ENCODE measurements around the gene TRMT11. TPM values are rescaled to one million over a fixed set of nuclear protein-coding genes. Genes with fewer than 3 reads are reported as not detected.

The TRMT11 gene
- total and polyA plus RNA-seq, 2 of the 13 experiments (the other 11 are each of a cell fraction or from before 2014, with no cell fraction given): 42.2 to 81.9 TPM

GRCh38 chr6:125945378-125946141 lies 40.8 kb upstream of the TRMT11 start (continued):
- TF ChIP-seq ZNF503 (CRISPR knock-in tag; IDR thresholded peaks at IDR 0.05) (no peak), POGZ (CRISPR knock-in tag; IDR thresholded peaks at IDR 0.05) (peak; percentile 42; the same call in 1 of the 2 replicates), SP2 (CRISPR knock-in tag; IDR thresholded peaks at IDR 0.05) (no peak), FOSL2 (CRISPR knock-in tag; IDR thresholded peaks at IDR 0.05) (peak; percentile 70), ARID2 (CRISPR knock-in tag; IDR thresholded peaks at IDR 0.05; ENCODE audit: borderline replicate concordance) (no peak), ZNF766 (CRISPR knock-in tag; IDR thresholded peaks at IDR 0.05; ENCODE audit: borderline replicate concordance) (no peak), CC2D1A (CRISPR knock-in tag; IDR thresholded peaks at IDR 0.05) (0 out of 2 replicates have a peak, but pooled peaks have one; percentile 35), ZNF883 (CRISPR knock-in tag; IDR thresholded peaks at IDR 0.05; ENCODE audit: not compliant biosample characterization) (no peak), ZNF207 (IDR thresholded peaks at IDR 0.05; ENCODE audit: borderline replicate concordance) (no peak), MTERF4 (CRISPR knock-in tag; IDR thresholded peaks at IDR 0.05) (no peak), AFF4 (CRISPR knock-in tag; IDR thresholded peaks at IDR 0.05) (no peak), ATAD3A (CRISPR knock-in tag; IDR thresholded peaks at IDR 0.05) (no peak), PLRG1 (conservative IDR thresholded peaks at IDR 0.05) (no peak), ZBTB25 (CRISPR knock-in tag; IDR thresholded peaks at IDR 0.05) (no peak), E2F5 (CRISPR knock-in tag; conservative IDR thresholded peaks at IDR 0.05) (no peak), FOXC1 (CRISPR knock-in tag; IDR thresholded peaks at IDR 0.05; ENCODE audit: borderline replicate concordance) (no peak), TMF1 (CRISPR knock-in tag; IDR thresholded peaks at IDR 0.05; ENCODE audit: low read depth) (no peak), KMT2B (CRISPR knock-in tag; IDR thresholded peaks at IDR 0.05) (no peak; the same call in 1 of the 2 replicates), PHF20 (CRISPR knock-in tag; IDR thresholded peaks at IDR 0.05) (no peak), RXRB (CRISPR knock-in tag; IDR thresholded peaks at IDR 0.05; ENCODE audit: borderline replicate concordance) (peak; percentile 13; the same call in 1 of the 2 replicates)

Data from HepG2 (cell line).